Adrenal gland (tissue), 5 donors: Measurements from ENCODE around the gene SLC8A2.

Source experiments
- POLR2A ChIP-seq, 2 donors: fragments of 450-650 bp; IDR thresholded peaks; one replicate each; pipeline ENCODE4 v1.6.1; 2017; ENCODE audit warnings: antibody characterized with exemption in 2 of 2, mild to moderate bottlenecking in 2 of 2, moderate library complexity in 1 of 2
- TF ChIP-seq, protein P1 (sequence below), 6 experiments: fragments of 450-650 bp in 4 of 6; fragments of 200-600 bp in 2 of 6; sonication (generic) in 1 of 6; IDR thresholded peaks; 1 replicate in 5 of 6; 2 replicates in 1 of 6; pipeline versions ENCODE4 v1.5.1 to v1.8.0; 2016 to 2021; ENCODE audit warnings: antibody characterized with exemption in 6 of 6, mild to moderate bottlenecking in 2 of 6, moderate library complexity in 1 of 6
- donor health status: DM: no; HTN: no; CAD: no.

DNA sequence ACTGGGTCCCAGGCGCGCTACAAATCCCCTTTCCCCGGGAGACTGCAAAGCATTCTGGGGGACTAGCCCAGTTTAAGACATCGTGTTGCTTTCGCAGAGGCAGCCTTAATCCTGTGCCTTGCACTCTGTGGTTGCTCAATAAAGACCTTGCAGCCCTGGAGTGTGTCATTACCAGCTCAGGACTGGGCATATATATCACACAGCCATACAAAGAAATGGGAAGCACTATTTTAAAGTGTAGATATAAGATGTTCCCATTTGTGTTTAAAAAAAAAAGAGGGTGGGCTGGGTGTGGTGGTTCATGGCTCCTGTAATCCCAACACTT is 32.1 kb upstream of the SLC8A2 start:
- TF ChIP-seq, protein P1, sequence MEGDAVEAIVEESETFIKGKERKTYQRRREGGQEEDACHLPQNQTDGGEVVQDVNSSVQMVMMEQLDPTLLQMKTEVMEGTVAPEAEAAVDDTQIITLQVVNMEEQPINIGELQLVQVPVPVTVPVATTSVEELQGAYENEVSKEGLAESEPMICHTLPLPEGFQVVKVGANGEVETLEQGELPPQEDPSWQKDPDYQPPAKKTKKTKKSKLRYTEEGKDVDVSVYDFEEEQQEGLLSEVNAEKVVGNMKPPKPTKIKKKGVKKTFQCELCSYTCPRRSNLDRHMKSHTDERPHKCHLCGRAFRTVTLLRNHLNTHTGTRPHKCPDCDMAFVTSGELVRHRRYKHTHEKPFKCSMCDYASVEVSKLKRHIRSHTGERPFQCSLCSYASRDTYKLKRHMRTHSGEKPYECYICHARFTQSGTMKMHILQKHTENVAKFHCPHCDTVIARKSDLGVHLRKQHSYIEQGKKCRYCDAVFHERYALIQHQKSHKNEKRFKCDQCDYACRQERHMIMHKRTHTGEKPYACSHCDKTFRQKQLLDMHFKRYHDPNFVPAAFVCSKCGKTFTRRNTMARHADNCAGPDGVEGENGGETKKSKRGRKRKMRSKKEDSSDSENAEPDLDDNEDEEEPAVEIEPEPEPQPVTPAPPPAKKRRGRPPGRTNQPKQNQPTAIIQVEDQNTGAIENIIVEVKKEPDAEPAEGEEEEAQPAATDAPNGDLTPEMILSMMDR (IDR thresholded peaks at IDR 0.05) = no peak
- no peak for TF ChIP-seq POLR2A (IDR thresholded peaks at IDR 0.05)
